Vagina (tissue), 2 donors: ENCODE data around the gene CASP2.

Experiments
- POLR2A ChIP-seq, 2 donors: fragments of 450-650 bp; IDR thresholded peaks; one replicate each; pipeline ENCODE4 v1.6.1; 2017; ENCODE audit warnings: antibody characterized with exemption in 2 of 2, mild to moderate bottlenecking in 2 of 2, moderate library complexity in 2 of 2
- POLR2AphosphoS5 ChIP-seq, 2 donors: sonication (generic); formaldehyde crosslinking; IDR thresholded peaks; one replicate each; pipeline ENCODE4 v1.9.0; 2017; ENCODE audit warnings: antibody characterized with exemption in 2 of 2, mild to moderate bottlenecking in 2 of 2, low read depth in 1 of 2; ENCODE audit not compliant: insufficient read depth in 1 of 2
- TF ChIP-seq, protein P1 (sequence below), 3 experiments: fragments of 450-650 bp in 2 of 3; fragments of 200-600 bp in 1 of 3; sonication (generic) in 1 of 3; IDR thresholded peaks; one replicate each; pipeline ENCODE4 v1.5.1; 2017 to 2019; ENCODE audit warnings: antibody characterized with exemption in 3 of 3, mild to moderate bottlenecking in 2 of 3, moderate library complexity in 2 of 3

DNA sequence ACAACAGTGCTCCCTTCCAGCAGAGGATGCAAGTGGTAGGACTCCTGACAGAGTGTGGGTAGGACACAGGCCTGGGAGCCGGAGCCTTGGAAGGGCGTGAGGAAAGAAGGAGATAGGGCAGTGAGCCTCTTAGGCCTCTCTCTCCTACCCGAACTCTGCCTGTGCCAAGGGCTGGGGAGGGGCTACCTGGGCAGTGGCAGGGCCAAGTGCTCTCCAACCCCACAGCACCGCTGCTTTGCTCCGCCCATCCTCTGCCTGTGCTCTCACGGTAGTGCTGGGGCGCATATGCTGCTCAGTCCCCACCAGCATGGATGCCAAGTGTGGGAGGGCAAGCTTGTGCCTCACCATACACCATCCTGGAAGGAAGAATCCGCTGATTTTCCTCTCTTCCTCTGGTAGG lies 66.8 kb downstream of the CASP2 start:
- TF ChIP-seq, protein P1, sequence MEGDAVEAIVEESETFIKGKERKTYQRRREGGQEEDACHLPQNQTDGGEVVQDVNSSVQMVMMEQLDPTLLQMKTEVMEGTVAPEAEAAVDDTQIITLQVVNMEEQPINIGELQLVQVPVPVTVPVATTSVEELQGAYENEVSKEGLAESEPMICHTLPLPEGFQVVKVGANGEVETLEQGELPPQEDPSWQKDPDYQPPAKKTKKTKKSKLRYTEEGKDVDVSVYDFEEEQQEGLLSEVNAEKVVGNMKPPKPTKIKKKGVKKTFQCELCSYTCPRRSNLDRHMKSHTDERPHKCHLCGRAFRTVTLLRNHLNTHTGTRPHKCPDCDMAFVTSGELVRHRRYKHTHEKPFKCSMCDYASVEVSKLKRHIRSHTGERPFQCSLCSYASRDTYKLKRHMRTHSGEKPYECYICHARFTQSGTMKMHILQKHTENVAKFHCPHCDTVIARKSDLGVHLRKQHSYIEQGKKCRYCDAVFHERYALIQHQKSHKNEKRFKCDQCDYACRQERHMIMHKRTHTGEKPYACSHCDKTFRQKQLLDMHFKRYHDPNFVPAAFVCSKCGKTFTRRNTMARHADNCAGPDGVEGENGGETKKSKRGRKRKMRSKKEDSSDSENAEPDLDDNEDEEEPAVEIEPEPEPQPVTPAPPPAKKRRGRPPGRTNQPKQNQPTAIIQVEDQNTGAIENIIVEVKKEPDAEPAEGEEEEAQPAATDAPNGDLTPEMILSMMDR (IDR thresholded peaks at IDR 0.05), result no peak
- TF ChIP-seq POLR2A (IDR thresholded peaks at IDR 0.05), result no peak
- TF ChIP-seq POLR2AphosphoS5 (IDR thresholded peaks at IDR 0.05; ENCODE audit: insufficient read depth in 1 of 2, low read depth in 1 of 2), result no peak
